Right lung (tissue), 5 donors: ENCODE results near the gene WDR93. TPM values are rescaled to one million over a fixed set of nuclear protein-coding genes. Genes with fewer than 3 reads are reported as not detected.
"Not testable (repeated sequence)": the region's sequence is repeated elsewhere in the genome, so short reads cannot be mapped to it uniquely, and the experiment has no call there.

ENCODE experiments used
- DNase-seq, 2 donors: peaks; one replicate each; pipeline ENCODE4 v3.0.0-alpha.2; 2013
- polyA plus RNA-seq, 5 donors: library from polyadenylated mRNA; unstranded; fragments of 120-200 nt; gene quantifications; one replicate each; pipeline versions ENCODE4 v1.2.1 to v1.2.3, GENCODE V29; 2013; ENCODE audit warnings: inconsistent platforms in 1 of 5, low replicate concordance in 1 of 5; ENCODE audit not compliant: insufficient read length in 5 of 5, insufficient read depth in 1 of 5

WDR93 gene
- polyA plus RNA-seq, 5 donors, result 1.2 to 2.1 (median 1.9) TPM

- DNase-seq, result no peak
Observed at GRCh38 chr15:89787944-89788343, 97.3 kb downstream of the WDR93 start.

- not testable (repeated sequence) for DNase-seq
Observed at GRCh38 chr15:89788585-89788984, 98.0 kb downstream of the WDR93 start.

- DNase-seq, result no peak
Observed at GRCh38 chr15:89790206-89790605, 99.6 kb downstream of the WDR93 start.

GRCh38 chr15:89790661-89791060 is 100.0 kb downstream of the WDR93 start:
- no peak for DNase-seq

GRCh38 chr15:89792106-89792805 is 101.6 kb downstream of the WDR93 start:
- no peak for DNase-seq

Other genes with a start within 250 kb of the WDR93 start
- 1 to 10 TPM; 1.8 to 2.7 (median 2.0) TPM for gene RHCG, start 194.2 kb upstream of the WDR93 start, polyA plus RNA-seq
- gene TICRR, start 115.3 kb upstream of the WDR93 start, polyA plus RNA-seq, result 10 to 100 TPM in 3 of 5 donors, 1 to 10 TPM in 2; 6.9 to 16.0 (median 11.0) TPM
- 10 to 100 TPM in 4 of 5 donors, 1 to 10 TPM in 1; 9.8 to 14.8 (median 12.3) TPM for gene KIF7, start 35.3 kb upstream of the WDR93 start, polyA plus RNA-seq
- gene PLIN1, start 11.4 kb upstream of the WDR93 start, polyA plus RNA-seq, result 1 to 10 TPM in 2 of 5 donors, under 1 TPM in 3; 0.79 to 1.4 (median 0.98) TPM
- 10 to 100 TPM; 13.3 to 19.5 (median 17.6) TPM for gene PEX11A, start 57 bp upstream of the WDR93 start, polyA plus RNA-seq
- gene MESP1, start 60.4 kb downstream of the WDR93 start, polyA plus RNA-seq, result under 1 TPM in 4 of 5 donors, not detected in 1; 0.12 to 0.57 (median 0.39) TPM
- under 1 TPM in 1 of 5 donors, not detected in 4; 0.12 TPM for gene MESP2, start 85.5 kb downstream of the WDR93 start, polyA plus RNA-seq
- gene ANPEP, start 124.0 kb downstream of the WDR93 start, polyA plus RNA-seq, result 1 to 10 TPM; 3.3 to 5.8 (median 4.0) TPM
- 10 to 100 TPM; 22.3 to 37.2 (median 30.1) TPM for gene AP3S2, start 203.2 kb downstream of the WDR93 start, polyA plus RNA-seq
- gene ARPIN, start 222.1 kb downstream of the WDR93 start, polyA plus RNA-seq, result 10 to 100 TPM; 26.0 to 36.3 (median 31.8) TPM